Measurements from ENCODE around the gene FURIN.

The FURIN gene

GRCh38 chr15:90902840-90903732 lies 34.7 kb downstream of the FURIN start, which contains the start of gene MAN2A2:
Gene MAN2A2 (plus strand): TSS chr15:90903302. CDS start chr15:90904208, 906 bp downstream.
- DNase-seq (ENCODE audit: low read depth), result no peak
- peak within 1 kb of the TSS; percentile 74 for H3K4me3 ChIP-seq (ENCODE audit: control insufficient read depth, low read depth, low read length)
- TF ChIP-seq CTCF (IDR thresholded peaks at IDR 0.05; ENCODE audit: control insufficient read depth, insufficient read depth, low read depth, low read length, missing control alignments), result no peak

DNA sequence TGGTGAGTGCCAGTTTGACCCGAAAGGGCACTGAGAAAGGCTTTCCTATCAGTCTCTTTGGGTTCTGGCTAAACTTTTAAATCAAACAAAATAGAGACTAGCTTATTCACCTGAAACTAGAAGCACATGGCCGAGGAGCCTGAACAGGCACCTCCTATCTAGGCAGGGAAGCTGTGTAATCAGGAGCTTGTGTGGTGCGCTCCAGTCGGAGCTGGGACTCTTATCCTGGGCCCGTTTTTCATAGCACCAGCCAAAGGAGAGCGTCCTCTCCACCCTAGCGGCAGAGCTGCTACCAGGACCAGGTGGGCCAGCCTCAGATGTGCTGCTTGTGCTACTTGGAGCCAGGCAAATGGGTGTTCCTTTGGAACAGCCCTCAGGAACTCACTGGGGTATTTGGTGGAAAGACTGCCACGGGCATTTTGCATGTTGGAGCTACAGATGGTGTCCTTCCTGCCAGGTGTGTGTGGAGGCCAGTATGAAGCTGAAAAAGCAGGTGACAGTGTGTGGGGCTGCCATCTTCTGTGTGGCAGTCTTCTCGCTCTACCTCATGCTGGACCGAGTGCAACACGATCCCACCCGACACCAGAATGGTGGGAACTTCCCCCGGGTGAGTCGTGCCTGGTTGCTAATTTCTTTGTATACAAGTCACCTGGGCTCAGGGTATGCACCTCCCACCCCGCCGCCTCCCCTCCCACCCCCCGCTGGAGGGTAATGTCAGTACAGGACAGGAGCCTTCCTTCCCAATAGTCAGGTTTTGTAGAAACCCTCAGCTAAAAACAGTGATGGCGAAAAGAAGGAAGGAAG lies 35.5 kb downstream of the FURIN start:
- no peak for TF ChIP-seq CTCF (IDR thresholded peaks at IDR 0.05; ENCODE audit: control insufficient read depth, insufficient read depth, low read depth, low read length, missing control alignments)
- peak overlapping the region; percentile 74; the same call in 1 of the 2 replicates for H3K4me3 ChIP-seq (ENCODE audit: control insufficient read depth, low read depth, low read length)
- DNase-seq (ENCODE audit: low read depth), result no peak

DNA sequence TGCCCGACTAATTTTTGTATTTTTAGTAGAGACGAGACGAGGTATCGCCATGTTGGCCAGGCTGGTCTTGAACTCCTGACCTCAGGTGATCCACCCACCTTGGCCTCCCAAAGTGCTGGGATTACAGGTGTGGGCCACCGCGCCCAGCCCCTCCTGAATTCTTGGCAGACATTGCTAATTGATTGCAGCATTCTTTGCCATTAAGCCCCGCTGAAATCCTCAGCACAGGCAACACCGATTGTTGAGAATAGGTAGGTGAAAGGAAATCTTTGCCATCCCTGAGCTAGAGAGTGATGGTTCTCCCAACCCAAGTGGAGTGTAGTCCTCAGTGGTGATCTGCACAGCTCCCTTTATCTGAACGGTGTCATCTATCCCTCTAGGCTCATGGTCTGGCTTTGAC lies 36.4 kb downstream of the FURIN start:
- no peak for TF ChIP-seq CTCF (IDR thresholded peaks at IDR 0.05; ENCODE audit: control insufficient read depth, insufficient read depth, low read depth, low read length, missing control alignments)
- no peak for DNase-seq (ENCODE audit: low read depth)
- no peak overlapping the region for H3K4me3 ChIP-seq (ENCODE audit: control insufficient read depth, low read depth, low read length)

- H3K4me3 ChIP-seq (ENCODE audit: control insufficient read depth, low read depth, low read length), result no peak overlapping the region
- DNase-seq (ENCODE audit: low read depth), result no peak
- no peak for TF ChIP-seq CTCF (IDR thresholded peaks at IDR 0.05; ENCODE audit: control insufficient read depth, insufficient read depth, low read depth, low read length, missing control alignments)
Observed at GRCh38 chr15:90905306-90906180, 37.2 kb downstream of the FURIN start.

DNA sequence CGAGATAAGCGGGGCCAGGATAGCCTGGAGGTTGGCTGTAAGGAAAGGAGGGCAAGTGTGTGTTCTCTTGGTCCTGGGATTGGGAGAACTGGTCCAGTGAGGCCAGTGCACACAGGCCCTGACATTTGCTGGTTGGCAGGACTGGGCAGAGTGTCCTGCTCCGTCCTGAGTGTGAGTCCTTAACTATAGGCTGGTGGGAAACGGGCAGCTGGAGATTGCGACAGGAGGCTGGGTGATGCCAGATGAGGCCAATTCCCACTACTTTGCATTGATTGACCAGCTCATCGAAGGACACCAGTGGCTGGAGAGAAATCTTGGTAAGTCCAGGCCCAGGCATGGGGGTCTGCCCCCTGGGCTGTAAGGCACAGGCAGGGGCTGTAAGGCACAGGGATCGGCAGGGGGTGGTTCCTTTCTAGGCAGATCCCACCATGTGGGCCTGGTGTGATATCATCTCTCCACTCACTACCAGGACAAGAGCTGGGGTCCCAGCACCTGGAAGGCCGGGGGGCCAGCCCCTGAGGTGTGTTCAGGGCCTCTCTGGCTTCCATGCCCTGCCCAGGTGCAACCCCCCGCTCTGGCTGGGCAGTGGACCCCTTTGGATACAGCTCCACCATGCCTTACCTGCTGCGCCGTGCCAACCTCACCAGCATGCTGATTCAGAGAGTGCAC lies 37.9 kb downstream of the FURIN start:
- DNase-seq (ENCODE audit: low read depth), result no peak
- TF ChIP-seq CTCF (IDR thresholded peaks at IDR 0.05; ENCODE audit: control insufficient read depth, insufficient read depth, low read depth, low read length, missing control alignments), result no peak
- no peak overlapping the region for H3K4me3 ChIP-seq (ENCODE audit: control insufficient read depth, low read depth, low read length)

Measured in AG09309 (cell line).